T-helper 2 cell (primary cell): ENCODE measurements around the gene ZIC4.

Experiments
- DNase-seq, 5 experiments: peaks; one replicate each; pipeline versions ENCODE4 v3.0.0 to v3.0.0-alpha.2; 2012 to 2022

Gene ZIC4

GRCh38 chr3:147389717-147390116 is 16.6 kb downstream of the ZIC4 start:
- no peak for DNase-seq

- no peak for DNase-seq
Observed at GRCh38 chr3:147388700-147389580, 17.4 kb downstream of the ZIC4 start.

- no peak for DNase-seq
Observed at GRCh38 chr3:147387885-147388699, 18.3 kb downstream of the ZIC4 start.

GRCh38 chr3:147387291-147387884 is 19.0 kb downstream of the ZIC4 start:
- no peak for DNase-seq

- DNase-seq, result no peak
Observed at GRCh38 chr3:147385059-147386012, 21.0 kb downstream of the ZIC4 start.

GRCh38 chr3:147384210-147385058 is 21.9 kb downstream of the ZIC4 start:
- DNase-seq, result no peak

- DNase-seq, result no peak
Observed at GRCh38 chr3:147383617-147384016, 22.7 kb downstream of the ZIC4 start.

- DNase-seq, result no peak
Observed at GRCh38 chr3:147381596-147381995, 24.7 kb downstream of the ZIC4 start.

GRCh38 chr3:147380977-147381376 is 25.4 kb downstream of the ZIC4 start:
- DNase-seq, result no peak

GRCh38 chr3:147380387-147380951 is 25.9 kb downstream of the ZIC4 start:
- no peak for DNase-seq

GRCh38 chr3:147379651-147380050 is 26.7 kb downstream of the ZIC4 start:
- no peak for DNase-seq

GRCh38 chr3:147377412-147378367 is 28.7 kb downstream of the ZIC4 start:
- DNase-seq, result no peak

- no peak for DNase-seq
Observed at GRCh38 chr3:147373301-147373700, 33.0 kb downstream of the ZIC4 start.

- no peak for DNase-seq
Observed at GRCh38 chr3:147372525-147373027, 33.8 kb downstream of the ZIC4 start.

- DNase-seq, result no peak
Observed at GRCh38 chr3:147371771-147372340, 34.5 kb downstream of the ZIC4 start.

- DNase-seq, result no peak
Observed at GRCh38 chr3:147371140-147371539, 35.2 kb downstream of the ZIC4 start.

GRCh38 chr3:147370349-147370748 is 36.0 kb downstream of the ZIC4 start:
- DNase-seq, result no peak

- no peak for DNase-seq
Observed at GRCh38 chr3:147369661-147370123, 36.7 kb downstream of the ZIC4 start.

- DNase-seq, result no peak
Observed at GRCh38 chr3:147369231-147369630, 37.1 kb downstream of the ZIC4 start.
